NCI-H1417 (cell line): Measurements from ENCODE around the gene DAGLA.
A peak's percentile ranks its signal among the peaks of the same experiment; 100 is the strongest.
"Not testable (repeated sequence)": the region's sequence is repeated elsewhere in the genome, so short reads cannot be mapped to it uniquely, and the experiment has no call there.

ENCODE experiments used
- DNase-seq, 3 experiments: peaks; one replicate each; lab custom pipeline; 2025; lab: John Stamatoyannopoulos, UW

Gene DAGLA

GRCh38 chr11:61666684-61667297 is 13.4 kb upstream of the DAGLA start:
- no peak for DNase-seq

GRCh38 chr11:61667684-61668305 is 12.4 kb upstream of the DAGLA start:
- DNase-seq, result no peak

GRCh38 chr11:61669417-61669816 is 10.8 kb upstream of the DAGLA start:
- no peak for DNase-seq

GRCh38 chr11:61670626-61671025 is 9.6 kb upstream of the DAGLA start:
- DNase-seq, result no peak

- no peak for DNase-seq
These were observed 8.7 kb upstream of the DAGLA start for GRCh38 chr11:61671527-61671926.

- not testable (repeated sequence) for DNase-seq
These were observed 6.2 kb upstream of the DAGLA start for GRCh38 chr11:61673946-61674467.

- no peak for DNase-seq
These were observed 4.4 kb upstream of the DAGLA start for GRCh38 chr11:61675826-61676225.

GRCh38 chr11:61679296-61679695 is 895 bp upstream of the DAGLA start:
- no peak for DNase-seq

DNA sequence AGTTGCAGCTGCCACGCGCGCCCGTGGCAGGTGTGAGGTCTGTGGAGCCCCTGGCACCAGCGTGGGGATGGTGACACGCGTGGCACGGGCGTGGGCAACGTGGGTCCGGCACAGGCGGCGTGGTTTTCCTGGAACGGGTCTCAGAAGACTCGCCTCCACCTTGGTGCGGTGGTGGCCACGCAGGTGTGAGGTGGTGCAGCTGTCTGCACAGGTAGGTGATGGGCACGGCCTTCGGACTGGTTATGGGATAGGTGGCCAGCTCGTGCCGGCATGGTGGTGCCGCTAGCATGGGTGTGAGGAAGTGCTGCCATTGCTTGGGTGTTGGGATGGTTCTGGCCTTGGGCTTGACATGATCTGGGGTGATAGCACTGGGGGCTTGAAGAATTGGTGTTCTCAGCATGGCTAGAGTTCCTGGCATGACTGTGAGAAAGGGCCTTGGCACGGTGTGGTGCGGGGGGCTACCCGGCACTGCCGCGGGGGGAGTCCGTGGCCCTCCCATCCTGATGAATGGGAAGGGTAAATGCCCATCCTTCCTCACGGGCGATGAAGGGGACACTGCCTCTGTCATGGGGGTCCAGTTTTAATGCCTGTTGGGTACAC is 531 bp downstream of the DAGLA start:
- peak in 2 of 3 experiments; percentile 46 to 57 for DNase-seq

DNA sequence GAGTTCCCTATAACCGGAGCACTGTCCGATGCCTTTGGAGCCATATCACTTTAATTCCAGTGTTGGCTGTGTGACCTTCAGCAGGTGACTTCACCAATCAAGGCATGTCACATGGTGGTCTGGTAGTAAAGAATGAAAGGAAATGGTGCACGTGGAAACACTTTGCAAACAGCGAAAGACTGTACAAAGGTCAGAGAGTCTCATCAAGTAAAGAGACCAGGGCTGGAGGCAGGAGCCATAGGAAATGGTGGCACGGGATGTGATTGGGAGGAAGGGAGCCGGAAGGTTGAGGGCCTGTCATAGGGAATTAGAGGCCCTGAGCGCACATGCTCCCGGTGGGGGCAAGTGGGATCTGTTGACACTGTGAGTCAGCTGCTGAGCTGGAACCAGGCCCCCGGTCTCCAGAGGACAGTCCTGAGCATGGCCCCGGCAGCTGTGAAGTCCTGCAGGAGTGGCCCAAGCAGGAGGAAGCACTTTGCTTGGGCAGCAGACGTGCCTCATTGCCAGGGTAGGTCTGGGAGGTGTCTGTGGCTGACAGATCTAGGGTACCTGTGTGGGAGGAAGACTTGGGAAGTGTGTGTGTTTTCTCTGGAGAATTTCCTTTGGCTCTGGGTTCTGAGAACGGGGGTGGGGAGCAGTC is 2.0 kb downstream of the DAGLA start:
- peak in 1 of 3 experiments; percentile 25 for DNase-seq

DNA sequence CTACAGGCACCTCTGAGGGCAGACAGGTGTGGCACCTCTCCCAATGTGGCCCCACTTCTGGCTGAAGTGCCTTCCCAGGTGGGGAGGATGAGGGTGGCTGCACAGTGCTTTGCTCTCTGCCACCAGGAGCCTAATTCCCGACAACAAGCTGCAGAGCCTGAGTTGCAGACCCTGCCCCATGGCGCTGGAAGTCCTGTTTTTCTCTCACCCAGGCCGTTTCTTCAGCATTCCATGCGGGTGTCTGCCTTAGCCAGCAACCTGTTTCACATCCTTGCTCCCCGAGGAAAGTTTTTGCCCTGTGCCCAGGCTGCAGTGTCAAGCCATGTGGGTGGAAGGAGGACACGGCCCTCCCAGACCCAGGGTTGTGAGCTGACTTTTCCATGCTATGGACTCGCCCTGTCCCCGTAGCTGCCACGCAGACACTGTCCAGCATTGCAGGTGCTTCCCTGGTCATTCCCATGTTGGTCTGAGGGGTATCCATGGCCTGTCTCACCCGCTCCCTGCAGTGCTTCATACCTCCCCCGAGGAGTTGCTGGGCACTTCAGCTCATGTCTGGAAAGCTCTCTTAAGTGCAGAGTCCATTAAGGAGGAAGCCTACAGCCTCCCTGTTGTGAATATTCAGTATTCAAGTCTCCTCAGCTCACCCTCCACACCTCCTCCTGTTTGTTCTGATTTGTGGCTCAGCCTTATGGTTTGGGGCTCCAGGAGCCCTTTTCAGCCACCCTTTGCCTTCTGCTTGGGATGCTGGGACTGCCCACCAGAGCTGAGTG is 2.9 kb downstream of the DAGLA start:
- DNase-seq, result peak in 1 of 3 experiments; percentile 24

DNA sequence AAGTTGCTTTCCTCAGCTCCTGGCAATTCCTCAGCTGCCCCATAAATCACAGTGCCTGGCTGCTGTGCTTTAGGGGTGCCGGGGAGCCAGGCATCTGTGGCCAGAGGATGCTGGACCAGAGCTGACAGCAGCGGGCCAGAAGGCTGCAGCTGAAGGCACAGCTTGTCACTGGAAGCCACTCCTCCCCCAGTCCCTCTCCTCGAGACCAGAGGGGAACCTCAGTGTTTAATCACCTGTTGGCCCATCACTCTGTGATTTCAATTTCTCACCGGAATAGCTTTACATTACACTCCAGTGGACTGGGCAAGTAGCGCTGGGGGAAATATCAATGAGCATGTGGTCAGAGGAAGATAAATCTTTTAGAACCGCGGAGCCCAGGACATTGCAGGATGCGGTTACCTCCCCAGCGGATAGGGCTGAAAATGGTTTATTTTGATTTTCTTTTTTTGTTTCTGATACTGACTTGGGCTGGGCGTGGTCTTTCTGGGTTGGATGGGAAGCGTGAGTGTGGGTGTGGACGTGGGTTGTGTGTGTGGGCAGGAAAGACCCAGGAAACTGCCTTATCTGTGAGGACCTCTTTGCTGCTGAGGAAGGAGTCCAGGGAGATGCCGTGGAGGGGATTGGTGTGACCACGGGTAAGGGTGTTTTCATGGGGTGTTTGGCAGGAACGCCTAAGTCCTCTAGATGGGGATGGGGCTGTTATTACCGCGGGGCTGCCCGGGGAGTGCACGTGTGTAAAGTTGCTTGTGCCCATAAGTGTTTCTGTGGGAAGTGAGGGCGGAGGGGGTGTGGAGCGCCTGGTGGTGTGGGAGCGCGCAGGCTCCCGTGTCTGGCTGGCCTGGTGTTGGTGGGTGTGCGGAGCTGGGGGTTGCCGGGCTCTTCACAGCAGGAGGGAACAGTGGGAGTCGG is 4.0 kb downstream of the DAGLA start:
- peak; percentile 21 to 65 (median 32) for DNase-seq

DNA sequence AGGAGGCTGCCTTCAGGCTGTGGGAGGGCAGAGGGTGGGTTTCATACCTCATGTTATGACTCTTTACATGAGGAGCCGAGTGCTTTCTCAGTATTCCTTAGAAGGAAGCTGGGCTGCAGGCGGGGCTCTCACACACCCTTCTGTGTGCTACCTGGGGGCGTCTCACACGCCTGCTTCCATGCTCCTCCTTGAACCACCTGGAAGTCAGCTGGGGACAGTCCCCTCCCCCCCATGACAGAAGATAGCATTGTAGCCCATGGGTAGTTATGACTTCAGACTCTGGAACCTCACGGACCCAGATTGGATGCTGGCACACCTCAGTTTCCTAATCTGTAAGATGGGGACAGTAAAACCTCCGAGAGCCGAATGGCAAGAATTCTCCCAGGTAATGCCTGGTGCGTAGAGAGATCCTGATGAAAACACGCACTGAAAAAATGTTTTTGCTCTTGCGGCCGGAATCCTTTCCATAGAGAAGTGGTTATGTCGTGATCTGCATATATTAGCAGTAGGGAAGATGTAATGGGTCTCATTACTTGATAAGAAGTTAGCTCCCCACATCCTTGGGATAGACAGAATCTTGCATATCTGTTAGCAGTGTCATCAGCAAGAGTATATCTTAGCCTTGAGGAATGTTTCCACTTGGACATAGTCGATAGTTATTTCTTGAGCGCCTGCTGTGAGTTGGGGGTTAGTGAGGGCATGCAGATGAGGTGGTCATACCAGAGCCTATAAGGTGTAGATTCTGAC is 4.9 kb downstream of the DAGLA start:
- no peak for DNase-seq

DNA sequence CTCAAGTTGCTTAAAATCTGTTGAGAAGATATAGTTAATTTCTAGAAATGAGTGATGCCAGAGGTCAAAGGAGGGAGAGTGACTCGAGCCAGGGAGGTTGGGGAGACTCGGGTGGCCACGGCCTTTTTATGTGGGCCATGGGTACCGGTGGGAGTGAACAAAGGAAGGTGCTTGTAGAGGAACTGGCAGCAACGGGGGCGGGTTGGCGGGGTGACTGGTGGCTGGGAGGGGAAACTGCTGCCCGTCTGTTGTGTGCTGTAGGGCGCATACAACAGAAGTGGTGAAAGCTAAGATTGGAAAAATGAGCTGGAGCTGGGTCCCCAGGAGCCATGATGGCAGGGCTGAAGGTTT is 5.4 kb downstream of the DAGLA start:
- DNase-seq, result no peak

DNA sequence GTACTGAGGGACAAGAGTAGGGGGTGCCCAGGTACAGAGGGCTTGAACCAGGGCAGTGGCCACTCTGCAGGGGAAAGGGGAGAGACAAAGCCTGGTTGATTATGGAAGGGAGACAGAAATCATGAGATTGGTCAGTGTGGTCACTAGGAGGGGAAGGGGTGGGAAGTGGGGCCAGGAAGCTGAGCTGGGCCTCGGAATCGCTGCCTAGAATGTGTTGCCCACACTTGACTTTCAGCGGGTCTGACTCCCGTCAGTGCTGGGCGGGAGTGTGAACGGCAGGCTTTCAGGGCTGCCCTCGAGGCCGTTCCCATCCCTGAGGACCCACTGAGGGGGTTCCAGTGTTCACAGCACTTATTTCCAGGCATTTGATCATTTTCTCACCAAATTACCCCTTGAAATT is 5.9 kb downstream of the DAGLA start:
- DNase-seq, result no peak

DNA sequence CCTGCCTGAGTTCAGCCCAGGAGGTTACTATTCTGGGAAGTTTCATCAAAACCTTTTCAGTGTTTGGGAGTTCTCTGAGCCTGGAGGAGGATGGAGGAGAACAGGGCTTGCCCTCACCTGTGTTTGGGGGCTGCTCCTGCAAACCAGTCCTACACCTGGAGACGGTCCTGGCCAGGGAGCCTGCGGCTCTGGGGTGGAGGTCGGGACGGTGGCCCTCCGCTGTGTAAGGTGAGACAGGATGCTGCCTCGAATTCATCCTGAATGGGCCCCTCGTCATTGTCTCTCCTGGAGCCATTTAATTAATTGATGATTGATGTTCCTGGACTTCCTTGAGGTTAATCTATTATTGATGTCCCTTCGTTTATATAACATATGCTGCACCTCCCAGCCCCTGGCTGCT is 6.3 kb downstream of the DAGLA start:
- DNase-seq, result peak in 1 of 3 experiments; percentile 43

DNA sequence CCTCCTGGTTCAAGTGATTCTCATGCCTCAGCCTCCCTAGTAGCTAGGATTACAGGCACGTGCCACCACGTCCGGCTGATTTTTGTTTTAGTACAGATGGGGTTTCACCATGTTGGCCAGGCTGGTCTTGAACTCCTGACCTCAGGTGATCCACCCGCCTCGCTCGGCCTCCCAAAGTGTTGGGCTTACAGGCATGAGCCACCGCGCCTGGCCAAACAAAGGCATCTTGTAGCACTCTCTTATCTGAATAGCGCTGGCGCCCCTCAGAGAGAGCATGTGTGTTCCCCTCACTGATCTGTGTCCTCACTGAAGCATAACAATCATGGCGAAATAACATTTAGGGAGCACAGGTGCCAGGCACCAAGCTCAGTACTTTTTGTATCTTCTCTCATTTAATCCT is 7.2 kb downstream of the DAGLA start:
- no peak for DNase-seq

GRCh38 chr11:61688365-61689163 is 8.4 kb downstream of the DAGLA start:
- no peak for DNase-seq

- DNase-seq, result no peak
These were observed 8.9 kb downstream of the DAGLA start for GRCh38 chr11:61689164-61689496.
